H9 (cell line): ENCODE data around the gene TRAF3. TPM values are rescaled to one million over a fixed set of nuclear protein-coding genes. Genes with fewer than 3 reads are reported as not detected.

Experiments
- DNase-seq: peaks from one replicate; pipeline ENCODE4 v3.0.0-alpha.2; 2017
- H2AFZ ChIP-seq: one replicate; pipeline ENCODE4 v1.6.1; 2013; ENCODE audit warnings: mild to moderate bottlenecking, low read length, control low read depth, moderate library complexity
- H2AK5ac ChIP-seq: 2 replicates; pipeline ENCODE4 v1.6.1; 2013; ENCODE audit warnings: low read length, control low read depth, mixed read lengths; ENCODE audit not compliant: insufficient read length
- H2BK120ac ChIP-seq: one replicate; pipeline ENCODE4 v1.6.1; 2013; ENCODE audit warnings: low read depth, mild to moderate bottlenecking, low read length, control low read depth, inconsistent platforms; ENCODE audit not compliant: poor library complexity, severe bottlenecking
- H2BK12ac ChIP-seq: 2 replicates; pipeline ENCODE4 v1.6.1; 2013; ENCODE audit warnings: low read length, control low read depth, mixed read lengths, low read depth; ENCODE audit not compliant: insufficient read length
- H2BK15ac ChIP-seq: 2 replicates; pipeline ENCODE4 v1.6.1; 2013; ENCODE audit warnings: low read depth, low read length, control low read depth
- H2BK20ac ChIP-seq: one replicate; pipeline ENCODE4 v1.6.1; 2013; ENCODE audit warnings: low read depth, mild to moderate bottlenecking, low read length, control low read depth, inconsistent platforms; ENCODE audit not compliant: poor library complexity, severe bottlenecking
- H2BK5ac ChIP-seq: 2 replicates; pipeline ENCODE4 v1.6.1; 2013; ENCODE audit warnings: low read length, control low read depth, mixed read lengths; ENCODE audit not compliant: insufficient read length
- H3K14ac ChIP-seq: 2 replicates; pipeline ENCODE4 v1.6.1; 2013; ENCODE audit warnings: low read length, control low read depth; ENCODE audit not compliant: insufficient read depth
- H3K18ac ChIP-seq: 2 replicates; pipeline ENCODE4 v1.6.1; 2013; ENCODE audit warnings: low read depth, mild to moderate bottlenecking, mixed read lengths, low read length, control low read depth; ENCODE audit not compliant: insufficient read length
- H3K23ac ChIP-seq: 2 replicates; pipeline ENCODE4 v1.6.1; 2013; ENCODE audit warnings: low read length, control low read depth, mixed read lengths, low read depth; ENCODE audit not compliant: insufficient read length
- H3K23me2 ChIP-seq: 2 replicates; pipeline ENCODE4 v1.6.1; 2013; ENCODE audit warnings: low read depth, mild to moderate bottlenecking, mixed read lengths, low read length, control low read depth; ENCODE audit not compliant: insufficient read length, poor library complexity, severe bottlenecking
- H3K27ac ChIP-seq: 2 replicates; pipeline ENCODE4 v1.5.1; 2013; ENCODE audit warnings: low read length, control low read depth, mixed read lengths, low read depth; ENCODE audit not compliant: insufficient read length
- H3K27me3 ChIP-seq: 2 replicates; pipeline ENCODE4 v1.6.1; 2013; ENCODE audit warnings: low read length, control low read depth, inconsistent platforms; ENCODE audit not compliant: insufficient read depth
- H3K4ac ChIP-seq: 2 replicates; pipeline ENCODE4 v1.6.1; 2013; ENCODE audit warnings: low read depth, mild to moderate bottlenecking, control low read depth, inconsistent platforms, low read length, moderate library complexity
- H3K4me1 ChIP-seq: 2 replicates; pipeline ENCODE4 v1.6.1; 2013; ENCODE audit warnings: low read length, control low read depth, inconsistent platforms; ENCODE audit not compliant: insufficient read depth
- H3K4me2 ChIP-seq: 2 replicates; pipeline ENCODE4 v1.6.1; 2013; ENCODE audit warnings: low read length, control low read depth, mixed read lengths; ENCODE audit not compliant: insufficient read length, insufficient read depth
- H3K56ac ChIP-seq: 2 replicates; pipeline ENCODE4 v1.6.1; 2013; ENCODE audit warnings: low read depth, mild to moderate bottlenecking, mixed read lengths, low read length, control low read depth; ENCODE audit not compliant: insufficient read length
- H3K79me1 ChIP-seq: 2 replicates; pipeline ENCODE4 v1.6.1; 2013; ENCODE audit warnings: low read depth, mild to moderate bottlenecking, moderate library complexity, low read length, control low read depth, inconsistent platforms; ENCODE audit not compliant: insufficient read depth, poor library complexity, severe bottlenecking
- H3K79me2 ChIP-seq: 2 replicates; pipeline ENCODE4 v1.6.1; 2013; ENCODE audit warnings: low read length, control low read depth, inconsistent platforms; ENCODE audit not compliant: insufficient read depth
- H3K9ac ChIP-seq: 2 replicates; pipeline ENCODE4 v1.6.1; 2013; ENCODE audit warnings: low read length, control low read depth, mixed read lengths; ENCODE audit not compliant: insufficient read length; ENCODE audit errors: extremely low read depth
- H3K9me3 ChIP-seq: one replicate; pipeline ENCODE4 v1.6.1; 2013; ENCODE audit warnings: low read depth, low read length, inconsistent platforms; ENCODE audit not compliant: control insufficient read depth
- H3T11ph ChIP-seq: one replicate; pipeline ENCODE4 v1.6.1; 2013; ENCODE audit warnings: mild to moderate bottlenecking, low read length, control low read depth, inconsistent platforms
- H4K20me1 ChIP-seq: one replicate; pipeline ENCODE4 v1.6.1; 2013; ENCODE audit not compliant: control insufficient read depth, insufficient read length, insufficient read depth
- H4K5ac ChIP-seq: 2 replicates; pipeline ENCODE4 v1.6.1; 2013; ENCODE audit warnings: low read depth, mild to moderate bottlenecking, mixed read lengths, low read length, control low read depth; ENCODE audit not compliant: insufficient read length
- H4K8ac ChIP-seq: replicated peaks from 2 replicates; pipeline ENCODE4 v1.6.1; 2013; ENCODE audit warnings: low read length, control low read depth, mixed read lengths, low read depth; ENCODE audit not compliant: insufficient read length
- H4K91ac ChIP-seq: 2 replicates; pipeline ENCODE4 v1.6.1; 2013; ENCODE audit warnings: low read depth, mild to moderate bottlenecking, moderate library complexity, mixed read lengths, low read length, control low read depth; ENCODE audit not compliant: insufficient read length
- H3K27ac Mint-ChIP-seq, 3 experiments: 2 replicates in 2 of 3; 3 replicates in 1 of 3; pipeline ENCODE4 v1.8.0; 2020 to 2021; ENCODE audit warnings: mixed read lengths in 3 of 3, mild to moderate bottlenecking in 1 of 3, moderate library complexity in 1 of 3
- H3K27me3 Mint-ChIP-seq: 2 replicates; pipeline ENCODE4 v1.8.0; 2021; ENCODE audit warnings: low read depth, mild to moderate bottlenecking, moderate library complexity, mixed read lengths
- H3K36me3 Mint-ChIP-seq, 3 experiments: 2 replicates in 2 of 3; 3 replicates in 1 of 3; pipeline ENCODE4 v1.8.0; 2020 to 2021; ENCODE audit warnings: low read depth in 3 of 3, mixed read lengths in 3 of 3; ENCODE audit not compliant: insufficient read depth in 1 of 3
- H3K4me1 Mint-ChIP-seq, 2 experiments: 2 replicates each; pipeline ENCODE4 v1.8.0; 2020; ENCODE audit warnings: mixed read lengths in 2 of 2
- H3K4me3 Mint-ChIP-seq, 2 experiments: 2 replicates in 1 of 2; 3 replicates in 1 of 2; pipeline ENCODE4 v1.8.0; 2020 to 2021; ENCODE audit warnings: mild to moderate bottlenecking in 2 of 2, mixed read lengths in 2 of 2, moderate library complexity in 1 of 2
- H3K9me3 Mint-ChIP-seq, 2 experiments: 2 replicates in 1 of 2; 3 replicates in 1 of 2; pipeline ENCODE4 v1.8.0; 2020; ENCODE audit warnings: mild to moderate bottlenecking in 2 of 2, mixed read lengths in 2 of 2, moderate library complexity in 1 of 2
- CTCF ChIP-seq: fragments of 200-600 bp; sonication (generic); conservative IDR thresholded peaks from 3 replicates; pipeline ENCODE4 v1.8.0; 2021; ENCODE audit warnings: antibody characterized with exemption, mild to moderate bottlenecking
- WGBS: extraction: QIAGEN DNeasy Blood & Tissue Kit; methylation state at CpG from one replicate; pipeline ENCODE4 v1.1.7; 2013; ENCODE audit warnings: missing lambda C conversion rate, low lambda C conversion rate, mixed read lengths; ENCODE audit not compliant: insufficient read length; ENCODE audit errors: extremely low coverage; 5-methylcytosine and 5-hydroxymethylcytosine counted together
- total RNA-seq: library from RNA; stranded (reverse); gene quantifications from 2 replicates; pipeline ENCODE4 v1.2.1, GENCODE V29; 2021

Gene TRAF3
- total RNA-seq, 1 experiment from 2014 or later, result 9.6 TPM

DNA sequence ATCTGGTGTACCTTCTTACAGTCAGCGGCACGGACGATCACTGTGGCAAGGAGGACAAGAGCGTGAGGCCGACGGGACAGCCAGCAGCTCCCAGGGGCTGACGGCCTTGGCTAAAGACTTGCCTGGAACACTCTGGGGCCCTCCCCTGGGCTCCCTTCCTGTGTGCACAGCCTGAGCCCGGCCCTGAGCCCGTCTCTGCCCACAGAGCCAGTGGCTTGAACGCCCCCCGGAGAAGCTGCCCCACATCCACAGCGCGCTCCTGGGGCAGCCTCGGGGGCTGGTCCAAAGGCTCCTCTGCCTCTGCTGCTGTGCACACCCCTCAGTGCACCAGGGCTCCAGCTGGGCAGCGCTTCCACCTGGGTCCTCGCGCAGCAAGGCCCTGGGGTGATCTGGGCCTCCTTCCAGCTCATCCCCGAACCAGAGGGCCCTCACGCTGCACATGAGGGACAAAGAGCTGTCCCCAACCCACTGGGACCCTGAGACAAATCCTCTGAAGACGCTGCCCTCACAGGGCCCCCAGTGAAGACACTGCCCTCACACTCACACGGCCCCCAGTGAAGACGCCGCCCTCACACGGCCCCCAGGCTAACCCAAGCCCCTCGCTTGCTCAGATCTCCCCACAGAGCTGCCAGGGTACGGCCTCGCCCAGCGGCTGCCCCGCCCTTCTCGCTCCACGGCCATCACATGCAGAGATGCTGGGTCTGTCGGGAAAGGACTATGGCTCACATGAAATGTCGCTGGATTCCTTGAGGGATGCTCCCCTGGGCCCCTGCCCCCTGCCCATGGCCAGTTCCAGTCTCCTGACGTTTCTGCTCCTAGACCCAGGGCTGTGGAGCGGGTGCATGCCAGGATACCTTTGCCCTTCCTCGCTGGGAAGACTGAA lies 167.4 kb downstream of the TRAF3 start:
- no peak overlapping the region for H3K4me3 Mint-ChIP-seq
- Histone ChIP-seq H3K79me1 (no peaks in the 10 kb centered on the region), H3K23ac (no peak overlapping the region), H2AK5ac (no peak overlapping the region), H3T11ph (no peak overlapping the region), H3K4ac (no peak overlapping the region), H3K27me3 (no peaks in the 10 kb centered on the region), H3K56ac (no peak overlapping the region), H4K8ac (no peak overlapping the region), H3K4me1 (no peaks in the 10 kb centered on the region), H2BK15ac (no peak overlapping the region), H3K27ac (no peak overlapping the region), H3K23me2 (no peaks in the 10 kb centered on the region), H4K20me1 (no peaks in the 10 kb centered on the region), H3K79me2 (no peaks in the 10 kb centered on the region), H3K18ac (no peak overlapping the region), H3K14ac (no peak overlapping the region), H2BK5ac (no peak overlapping the region), H3K4me2 (no peak overlapping the region), H2AFZ (no peak overlapping the region), H2BK20ac (no peak overlapping the region), H3K9ac (no peak overlapping the region), H3K9me3 (no peaks in the 10 kb centered on the region), H2BK120ac (no peak overlapping the region), H2BK12ac (no peak overlapping the region), H4K5ac (no peak overlapping the region), H4K91ac (no peak overlapping the region)
- no peaks in the 10 kb centered on the region for H3K9me3 Mint-ChIP-seq
- H3K27ac Mint-ChIP-seq, result no peak overlapping the region
- H3K4me1 Mint-ChIP-seq, result no peaks in the 10 kb centered on the region
- H3K27me3 Mint-ChIP-seq, result no peaks in the 10 kb centered on the region
- no peak for DNase-seq
- WGBS, result no CpG with 5 or more reads among the region's 36 CpGs
- peaks cover 36 to 84% (median 70%) of the 10 kb centered on the region in 3 experiments for H3K36me3 Mint-ChIP-seq
- TF ChIP-seq CTCF, result no peak
